ENCODE measurements around the gene RASGRP2. TPM values are rescaled to one million over a fixed set of nuclear protein-coding genes. Genes with fewer than 3 reads are reported as not detected.

RASGRP2 gene
- total RNA-seq, 4 donors from 2014 or later, result 34.5 to 84.9 (median 41.1) TPM

GRCh38 chr11:64770120-64770519 lies 26.2 kb upstream of the RASGRP2 start:
- Histone ChIP-seq H3K27ac (peak overlapping the region in 2 of 4 donors; percentile 22 to 32), H3K4me1 (peaks cover 21 to 89% (median 22%) of the 10 kb centered on the region in 3 donors), H3K36me3 (peaks cover 34 to 100% of the 10 kb centered on the region in 2 donors)

GRCh38 chr11:64769283-64769682 lies 25.3 kb upstream of the RASGRP2 start:
- Histone ChIP-seq H3K4me3 (no peak overlapping the region), H3K36me3 (peaks cover 34 to 100% of the 10 kb centered on the region in 2 donors), H3K9me3 (no peaks in the 10 kb centered on the region), H3K27me3 (no peaks in the 10 kb centered on the region), H3K27ac (peak overlapping the region in 1 of 4 donors; percentile 32), H3K4me1 (peaks cover 20 to 89% (median 23%) of the 10 kb centered on the region in 3 donors)
- 84 to 90% methylated on average over 2 to 6 of the region's 6 CpGs for WGBS, 2 donors (ENCODE audit: low coverage in 1 of 2)
- TF ChIP-seq CTCF (IDR thresholded peaks at IDR 0.05), result no peak
- no peak for ATAC-seq

More at GRCh38 chr11:64770120-64770519, 26.2 kb upstream of the RASGRP2 start:
- TF ChIP-seq CTCF (IDR thresholded peaks at IDR 0.05), result no peak
- TF ChIP-seq EP300 (IDR thresholded peaks at IDR 0.05), result no peak
- no peak for TF ChIP-seq POLR2AphosphoS5 (IDR thresholded peaks at IDR 0.05)
- TF ChIP-seq POLR2A (IDR thresholded peaks at IDR 0.05), result no peak
- Histone ChIP-seq H3K4me3 (no peak overlapping the region), H3K9me3 (no peaks in the 10 kb centered on the region), H3K27me3 (no peaks in the 10 kb centered on the region)
- no peak for ATAC-seq
- WGBS, 2 donors (ENCODE audit: low coverage in 1 of 2), result 73% methylated on average over 5 of the region's 12 CpGs; no CpG with 5 or more reads in 1 of the 2 donors

- TF ChIP-seq EP300 (IDR thresholded peaks at IDR 0.05) (no peak), POLR2A (IDR thresholded peaks at IDR 0.05) (no peak), CTCF (IDR thresholded peaks at IDR 0.05) (no peak), POLR2AphosphoS5 (IDR thresholded peaks at IDR 0.05) (no peak)
- 69 to 75% methylated on average over 3 to 6 of the region's 6 CpGs for WGBS, 2 donors (ENCODE audit: low coverage in 1 of 2)
- Histone ChIP-seq H3K4me1 (peaks cover 17 to 89% (median 28%) of the 10 kb centered on the region in 3 donors), H3K36me3 (peaks cover 29 to 100% of the 10 kb centered on the region in 2 donors), H3K4me3 (no peak overlapping the region), H3K9me3 (no peaks in the 10 kb centered on the region), H3K27me3 (no peaks in the 10 kb centered on the region), H3K27ac (peak overlapping the region in 3 of 4 donors; percentile 77 to 86 (median 82))
- ATAC-seq, result no peak
These were observed 24.4 kb upstream of the RASGRP2 start for GRCh38 chr11:64768300-64768694.

- Histone ChIP-seq H3K27me3 (no peaks in the 10 kb centered on the region), H3K36me3 (peaks cover 23 to 100% of the 10 kb centered on the region in 2 donors), H3K9me3 (no peaks in the 10 kb centered on the region), H3K4me3 (no peak overlapping the region), H3K4me1 (peaks cover 10 to 89% (median 28%) of the 10 kb centered on the region in 3 donors), H3K27ac (peak overlapping the region; percentile 4 to 86 (median 80))
- peak; percentile 53 for ATAC-seq
- TF ChIP-seq POLR2AphosphoS5 (IDR thresholded peaks at IDR 0.05), result peak; percentile 24
- TF ChIP-seq CTCF (IDR thresholded peaks at IDR 0.05), result peak in 3 of 4 experiments; percentile 77 to 85 (median 80)
- TF ChIP-seq POLR2A (IDR thresholded peaks at IDR 0.05), result no peak
- 75 to 88% methylated on average over 1 to 4 of the region's 19 CpGs for WGBS, 2 donors (ENCODE audit: low coverage in 1 of 2)
These were observed 23.7 kb upstream of the RASGRP2 start for GRCh38 chr11:64767344-64768299.
